Endodermal cell (in vitro differentiated cells): ENCODE data around the gene CTDSP2. TPM values are rescaled to one million over a fixed set of nuclear protein-coding genes. Genes with fewer than 3 reads are reported as not detected.

Experiments
- DNase-seq: peaks from one replicate; pipeline ENCODE4 v3.0.0-alpha.2; 2017
- H3K27ac ChIP-seq: 2 replicates; pipeline ENCODE4 v1.5.1; 2013; ENCODE audit warnings: mild to moderate bottlenecking, low read depth, low read length, moderate library complexity
- H3K27me3 ChIP-seq: 2 replicates; pipeline ENCODE4 v1.6.1; 2013; ENCODE audit warnings: mild to moderate bottlenecking, low read length, moderate library complexity; ENCODE audit not compliant: insufficient read depth, control insufficient read depth, poor library complexity, severe bottlenecking
- H3K36me3 ChIP-seq: 2 replicates; pipeline ENCODE4 v1.7.0; 2013; ENCODE audit warnings: mild to moderate bottlenecking, low read length, moderate library complexity; ENCODE audit not compliant: control insufficient read depth, insufficient read depth
- H3K4me1 ChIP-seq: one replicate; pipeline ENCODE4 v1.7.0; 2013; ENCODE audit warnings: low read length; ENCODE audit not compliant: control insufficient read depth, insufficient read depth
- H3K4me3 ChIP-seq: 2 replicates; pipeline ENCODE4 v1.5.1; 2013; ENCODE audit warnings: mild to moderate bottlenecking, low read length, moderate library complexity
- H3K9ac ChIP-seq: 2 replicates; pipeline ENCODE4 v1.6.1; 2013; ENCODE audit warnings: mild to moderate bottlenecking, low read length, moderate library complexity; ENCODE audit not compliant: poor library complexity, severe bottlenecking; ENCODE audit errors: extremely low read depth
- H3K9me3 ChIP-seq: 2 replicates; pipeline ENCODE4 v1.6.1; 2013; ENCODE audit warnings: mild to moderate bottlenecking, low read length, moderate library complexity; ENCODE audit not compliant: control insufficient read depth
- H3K27ac Mint-ChIP-seq: 2 replicates; pipeline ENCODE4 v1.8.0; 2020; ENCODE audit warnings: mixed read lengths
- H3K27me3 Mint-ChIP-seq: 2 replicates; pipeline ENCODE4 v1.8.0; 2021; ENCODE audit warnings: mild to moderate bottlenecking, mixed read lengths; ENCODE audit not compliant: insufficient read depth
- H3K36me3 Mint-ChIP-seq: 2 replicates; pipeline ENCODE4 v1.8.0; 2020; ENCODE audit warnings: low read depth, mixed read lengths
- H3K4me1 Mint-ChIP-seq: 2 replicates; pipeline ENCODE4 v1.8.0; 2020; ENCODE audit warnings: mixed read lengths
- H3K4me3 Mint-ChIP-seq: 2 replicates; pipeline ENCODE4 v1.8.0; 2020; ENCODE audit warnings: mild to moderate bottlenecking, moderate library complexity, mixed read lengths
- H3K9me3 Mint-ChIP-seq: 2 replicates; pipeline ENCODE4 v1.8.0; 2020; ENCODE audit warnings: mild to moderate bottlenecking, mixed read lengths
- CTCF ChIP-seq: fragments of 200-600 bp; sonication (generic); conservative IDR thresholded peaks from 2 replicates; pipeline ENCODE4 v1.5.0; 2021; ENCODE audit warnings: antibody characterized with exemption, mild to moderate bottlenecking
- WGBS, 2 experiments: methylation state at CpG; one replicate each; pipeline versions ENCODE4 v1.1.5 to v1.1.7; 2013; ENCODE audit warnings: missing lambda C conversion rate in 2 of 2, mixed read lengths in 1 of 2; ENCODE audit not compliant: insufficient coverage in 1 of 2, insufficient read length in 1 of 2; 5-methylcytosine and 5-hydroxymethylcytosine counted together
- total RNA-seq, 2 donors: library from RNA; stranded (reverse); fragmentation: NEBNext Ultra II Directional in 1 of 2; extraction: Animal tissue kit (Norgen Biotek cat#: 25700) in 1 of 2; gene quantifications; 2 replicates in 1 of 2; 3 replicates in 1 of 2; pipeline ENCODE4 v1.2.1, GENCODE V29; 2021

Gene CTDSP2
- total RNA-seq, 2 donors from 2014 or later, result 137 to 148 TPM

- Histone ChIP-seq H3K9ac (no peak overlapping the region), H3K27me3 (no peaks in the 10 kb centered on the region), H3K4me1 (no peaks in the 10 kb centered on the region), H3K36me3 (peaks cover 14% of the 10 kb centered on the region), H3K9me3 (no peaks in the 10 kb centered on the region), H3K4me3 (no peak overlapping the region), H3K27ac (no peak overlapping the region)
- Mint-ChIP-seq H3K4me3 (no peak overlapping the region), H3K27ac (no peak overlapping the region), H3K9me3 (no peaks in the 10 kb centered on the region), H3K27me3 (no peaks in the 10 kb centered on the region), H3K36me3 (peaks cover 19% of the 10 kb centered on the region), H3K4me1 (no peaks in the 10 kb centered on the region)
- 91 to 93% methylated on average over 5 of the region's 5 CpGs for WGBS, 2 experiments
- no peak for TF ChIP-seq CTCF
- no peak for DNase-seq
These were observed 38.2 kb downstream of the CTDSP2 start for GRCh38 chr12:57808351-57808750.

DNA sequence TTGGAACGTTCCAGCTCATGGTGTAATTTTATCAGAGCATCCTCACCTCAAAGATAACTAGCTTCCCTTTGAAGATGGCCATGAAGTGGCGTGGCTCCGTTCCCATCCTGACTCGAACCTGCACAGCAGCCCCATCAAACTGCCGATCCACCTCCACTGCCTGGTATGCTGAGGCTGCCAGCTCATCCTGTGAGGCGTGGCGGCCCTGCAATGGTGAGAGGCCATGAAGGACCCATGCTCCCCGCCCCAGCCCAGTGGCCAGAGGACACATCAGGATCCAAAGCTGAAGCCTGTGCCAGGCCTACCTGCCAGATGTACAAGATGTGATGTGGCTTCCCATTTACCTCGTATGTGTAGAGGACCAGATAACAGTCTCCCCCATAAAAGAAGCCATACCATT, 39.2 kb downstream of the CTDSP2 start:
- H3K27me3 Mint-ChIP-seq, result no peaks in the 10 kb centered on the region
- no peak overlapping the region for H3K9ac ChIP-seq
- peaks cover 20% of the 10 kb centered on the region for H3K36me3 Mint-ChIP-seq

DNA sequence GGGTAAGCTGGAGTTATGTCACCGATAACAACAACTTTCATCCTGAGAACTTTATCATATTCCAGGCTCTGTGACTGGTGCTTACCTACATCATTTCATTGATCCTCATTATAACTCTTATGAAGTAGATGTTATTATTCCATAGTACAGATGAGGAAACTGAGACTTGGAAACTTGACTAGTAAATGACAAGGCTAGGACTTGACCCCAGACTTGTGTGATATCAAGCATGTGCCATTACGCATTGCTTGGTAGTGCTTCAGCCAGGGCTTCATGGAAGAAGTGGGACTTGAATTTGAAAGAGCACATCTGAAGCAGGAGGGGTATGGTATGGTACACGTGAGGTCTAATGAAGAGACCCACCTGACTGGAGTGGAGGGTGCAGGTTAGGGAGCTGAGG, 39.9 kb downstream of the CTDSP2 start:
- TF ChIP-seq CTCF, result no peak
- no peak overlapping the region for H3K4me3 Mint-ChIP-seq
- peaks cover 29% of the 10 kb centered on the region for H3K36me3 ChIP-seq
- 92 to 100% methylated on average over 2 to 3 of the region's 3 CpGs for WGBS, 2 experiments
- no peaks in the 10 kb centered on the region for H3K27me3 ChIP-seq
- H3K9me3 Mint-ChIP-seq, result no peaks in the 10 kb centered on the region
- H3K9ac ChIP-seq, result no peak overlapping the region
- no peak overlapping the region for H3K4me3 ChIP-seq
- no peak for DNase-seq
- H3K36me3 Mint-ChIP-seq, result peaks cover 20% of the 10 kb centered on the region
- H3K4me1 ChIP-seq, result no peaks in the 10 kb centered on the region
- no peaks in the 10 kb centered on the region for H3K27me3 Mint-ChIP-seq
- no peak overlapping the region for H3K27ac ChIP-seq
- H3K4me1 Mint-ChIP-seq, result no peaks in the 10 kb centered on the region
- H3K27ac Mint-ChIP-seq, result no peak overlapping the region
- H3K9me3 ChIP-seq, result no peaks in the 10 kb centered on the region

More for the DNA sequence above, 39.2 kb downstream of the CTDSP2 start:
- Histone ChIP-seq H3K36me3 (peaks cover 23% of the 10 kb centered on the region), H3K4me1 (no peaks in the 10 kb centered on the region), H3K4me3 (no peak overlapping the region), H3K9me3 (no peaks in the 10 kb centered on the region), H3K27ac (no peak overlapping the region), H3K27me3 (no peaks in the 10 kb centered on the region)
- no peaks in the 10 kb centered on the region for H3K4me1 Mint-ChIP-seq
- H3K27ac Mint-ChIP-seq, result no peak overlapping the region
- 92 to 98% methylated on average over 8 to 9 of the region's 9 CpGs for WGBS, 2 experiments
- TF ChIP-seq CTCF, result no peak
- no peak for DNase-seq
- no peak overlapping the region for H3K4me3 Mint-ChIP-seq
- no peaks in the 10 kb centered on the region for H3K9me3 Mint-ChIP-seq
